Activated gamma-delta T cell treated with anti-CD3 and anti-CD28 coated beads, Interleukin-2, amount 50 U/mL, for 16 hours (primary cell): ENCODE measurements around the gene PSMB4.
"Not testable (repeated sequence)": the region's sequence is repeated elsewhere in the genome, so short reads cannot be mapped to it uniquely, and the experiment has no call there.

Source experiments
- DNase-seq: peaks from one replicate; pipeline ENCODE4 v3.0.0-alpha.2; 2020; ENCODE audit warnings: low read depth

Gene PSMB4

DNA sequence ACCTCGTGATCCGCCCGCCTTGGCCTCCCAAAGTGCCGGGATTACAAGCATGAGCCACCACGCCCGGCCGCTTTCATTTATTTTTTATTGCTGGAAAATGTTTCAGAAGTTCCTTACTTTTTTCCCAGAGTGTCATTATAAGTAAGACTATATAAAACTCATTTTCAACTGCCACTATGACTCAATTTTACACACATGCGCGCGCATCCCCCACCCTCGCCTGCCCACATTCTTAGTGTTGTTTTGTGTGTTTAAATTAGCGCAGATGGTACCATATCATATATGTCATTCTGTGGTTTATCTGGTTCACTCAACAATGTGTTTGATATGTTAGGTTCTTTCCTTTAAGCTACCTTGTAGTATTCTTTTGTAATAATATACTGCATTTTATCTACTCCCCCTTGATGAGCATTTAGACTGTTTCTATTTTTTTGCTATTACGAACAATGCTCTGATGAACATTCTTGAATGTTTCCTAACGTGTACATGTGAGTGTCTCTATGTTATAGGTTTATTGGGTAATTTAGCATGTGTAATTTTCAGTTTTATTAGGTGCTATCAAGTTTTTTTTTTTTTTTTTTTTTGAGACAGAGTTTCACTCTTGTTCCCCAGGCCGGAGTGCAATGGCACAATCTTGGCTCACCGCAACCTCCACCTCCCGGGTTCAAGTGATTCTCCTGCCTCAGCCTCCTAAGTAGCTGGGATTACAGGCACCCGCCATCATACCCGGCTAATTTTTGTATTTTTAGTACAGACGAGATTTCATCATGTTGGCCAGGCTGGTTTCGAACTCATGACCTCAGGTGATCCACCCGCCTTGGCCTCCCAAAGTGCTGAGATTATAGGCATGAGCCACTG is 8.9 kb upstream of the PSMB4 start:
- DNase-seq = not testable (repeated sequence)

- DNase-seq = no peak
Observed at GRCh38 chr1:151391079-151391563, 8.3 kb upstream of the PSMB4 start.

- DNase-seq = no peak
Observed at GRCh38 chr1:151393583-151393982, 5.8 kb upstream of the PSMB4 start.

DNA sequence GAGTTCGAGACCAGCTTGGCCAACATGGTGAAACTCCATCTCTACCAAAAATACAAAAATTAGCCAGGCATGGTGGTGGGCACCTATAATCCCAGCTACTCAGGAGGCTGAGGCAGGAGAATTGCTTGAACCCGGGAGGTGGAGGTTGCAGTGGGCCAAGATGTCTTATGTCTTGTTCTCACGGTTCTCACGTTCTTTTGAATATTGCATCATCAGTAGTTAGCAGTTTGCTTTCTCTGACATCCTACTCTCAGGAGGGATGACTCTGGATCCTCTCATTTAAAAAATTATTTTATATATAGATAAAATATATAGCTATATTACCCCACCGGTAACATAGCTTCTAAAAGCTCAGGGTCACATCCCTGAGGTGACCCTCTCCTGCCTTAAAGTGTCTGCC is 3.1 kb upstream of the PSMB4 start:
- DNase-seq = not testable (repeated sequence)

- no peak for DNase-seq
Observed at GRCh38 chr1:151401125-151401788, 1.9 kb downstream of the PSMB4 start.

- no peak for DNase-seq
Observed at GRCh38 chr1:151401860-151402259, 2.5 kb downstream of the PSMB4 start.

GRCh38 chr1:151402764-151403163 is 3.4 kb downstream of the PSMB4 start:
- DNase-seq = no peak

- DNase-seq = no peak
Observed at GRCh38 chr1:151403612-151404011, 4.2 kb downstream of the PSMB4 start.

- DNase-seq = no peak
Observed at GRCh38 chr1:151405187-151405951, 6.0 kb downstream of the PSMB4 start.

DNA sequence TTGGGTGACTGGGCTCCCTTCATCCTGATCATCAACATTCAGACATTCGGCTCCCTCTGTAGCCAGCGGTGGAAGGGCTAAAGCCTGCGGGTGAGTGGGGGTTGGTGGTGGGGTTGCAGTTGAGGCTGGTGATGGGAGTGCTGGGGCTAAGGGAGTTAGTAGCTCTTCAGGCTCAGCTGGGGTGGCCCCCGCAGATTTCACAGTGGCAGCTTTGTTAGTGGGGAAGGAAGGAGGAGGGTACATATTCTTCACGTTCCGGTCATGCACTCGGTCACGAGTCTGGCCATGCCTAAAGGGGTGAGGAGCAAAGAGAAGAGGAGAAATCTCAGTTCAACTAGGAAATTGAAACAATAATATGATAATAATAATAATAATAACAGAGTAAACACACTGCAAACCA is 6.8 kb downstream of the PSMB4 start:
- no peak for DNase-seq

DNA sequence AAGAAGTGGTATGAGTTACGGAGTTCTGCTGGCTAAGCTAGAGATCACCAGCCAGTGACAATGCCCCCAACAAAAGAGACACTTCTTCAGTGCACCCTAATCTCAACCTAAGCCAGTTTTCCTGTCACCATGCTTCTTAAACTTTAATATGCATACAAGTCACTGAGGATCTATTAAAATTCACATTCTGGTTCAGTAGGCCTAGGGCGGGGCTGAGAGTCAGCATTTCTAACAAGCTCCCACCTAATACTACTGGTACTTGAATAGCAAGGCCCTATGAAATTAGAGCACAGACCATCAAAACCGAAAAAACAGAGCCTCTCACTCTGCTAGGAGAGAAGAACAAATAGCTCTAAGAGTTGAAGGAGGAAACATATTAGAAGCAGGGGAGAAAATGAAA is 7.9 kb downstream of the PSMB4 start:
- no peak for DNase-seq

DNA sequence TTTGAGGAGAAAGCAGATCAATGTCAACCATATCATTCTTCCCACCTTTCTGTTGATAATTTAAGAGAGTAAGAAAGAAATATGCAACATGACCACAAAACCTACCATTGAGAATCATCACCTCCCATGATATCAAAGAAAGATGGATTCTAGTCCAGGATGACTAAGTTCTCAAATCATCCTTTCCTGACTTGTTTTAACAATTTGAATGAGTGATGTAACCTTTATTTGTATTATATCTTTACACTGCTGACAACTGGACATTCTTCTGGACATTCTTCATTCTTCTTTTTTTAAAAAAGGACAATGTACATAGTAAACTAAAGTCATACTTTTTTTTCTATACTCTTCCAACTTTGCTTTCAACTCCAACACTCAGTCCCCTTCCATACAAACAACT is 9.5 kb downstream of the PSMB4 start:
- DNase-seq = no peak

- no peak for DNase-seq
Observed at GRCh38 chr1:151411884-151412283, 12.5 kb downstream of the PSMB4 start.

- DNase-seq = no peak
Observed at GRCh38 chr1:151416231-151416630, 16.9 kb downstream of the PSMB4 start.

DNA sequence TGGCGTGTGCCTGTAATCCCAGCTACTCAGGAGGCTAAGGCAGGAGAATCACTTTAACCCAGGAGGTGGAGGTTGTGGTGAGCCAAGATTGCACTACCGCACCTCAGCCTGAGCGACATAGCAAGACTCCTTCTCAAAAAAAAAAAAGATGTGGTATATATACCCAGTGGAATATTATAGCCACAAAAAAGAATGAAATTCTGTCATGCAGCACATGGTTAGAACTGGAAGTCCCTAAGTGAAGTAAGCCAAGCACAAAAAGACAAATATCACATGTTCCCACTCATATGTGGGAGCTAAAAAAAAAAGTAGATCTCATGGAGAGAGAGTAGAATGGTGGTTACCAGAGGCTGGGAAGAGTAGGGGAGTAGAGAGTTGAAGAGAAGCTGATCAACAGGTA is 18.7 kb downstream of the PSMB4 start:
- no peak for DNase-seq

GRCh38 chr1:151419819-151420218 is 20.4 kb downstream of the PSMB4 start:
- no peak for DNase-seq

- no peak for DNase-seq
Observed at GRCh38 chr1:151425103-151425502, 25.7 kb downstream of the PSMB4 start.

- DNase-seq = no peak
Observed at GRCh38 chr1:151428068-151428467, 28.7 kb downstream of the PSMB4 start.

GRCh38 chr1:151433827-151434226 is 34.5 kb downstream of the PSMB4 start:
- not testable (repeated sequence) for DNase-seq

DNA sequence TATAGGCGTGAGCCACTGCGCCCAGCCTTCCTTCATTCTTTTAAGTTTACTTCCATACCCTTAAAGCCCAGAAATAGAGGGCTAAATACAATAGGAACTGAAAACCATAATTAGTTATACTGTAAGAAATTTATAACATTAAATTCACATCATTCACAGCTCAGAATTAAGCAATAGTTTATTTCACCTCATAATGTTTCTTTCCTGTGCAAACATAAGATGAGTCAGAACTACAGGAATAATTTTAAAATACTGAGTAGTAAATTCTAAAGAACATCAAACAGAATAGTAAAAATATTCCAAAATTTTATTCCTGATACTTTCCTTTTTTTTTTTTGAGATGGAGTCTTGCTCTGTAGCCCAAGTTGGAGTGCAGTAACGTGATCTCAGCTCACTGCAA is 35.8 kb downstream of the PSMB4 start:
- no peak for DNase-seq

GRCh38 chr1:151436985-151437384 is 37.6 kb downstream of the PSMB4 start:
- no peak for DNase-seq

GRCh38 chr1:151437396-151437795 is 38.0 kb downstream of the PSMB4 start:
- DNase-seq = not testable (repeated sequence)
